Fibroblast of pulmonary artery (primary cell): ENCODE data around the gene CDKL1.
A peak's percentile ranks its signal among the peaks of the same experiment; 100 is the strongest.
"Not testable (repeated sequence)": the region's sequence is repeated elsewhere in the genome, so short reads cannot be mapped to it uniquely, and the experiment has no call there.

Source experiments
- DNase-seq: peaks from one replicate; pipeline ENCODE4 v3.0.0-alpha.2; 2010; ENCODE audit warnings: low read depth
- H3K4me3 ChIP-seq: replicated peaks from 2 replicates; pipeline ENCODE4 v1.5.1; 2011; ENCODE audit warnings: low read depth, mild to moderate bottlenecking, control low read depth, low read length, moderate library complexity
- CTCF ChIP-seq: IDR thresholded peaks from 2 replicates; pipeline ENCODE4 v1.5.1; 2011; ENCODE audit warnings: mild to moderate bottlenecking, control low read depth, low read length, inconsistent platforms; ENCODE audit errors: missing control alignments

Gene CDKL1

GRCh38 chr14:50363714-50364111 is 33.0 kb downstream of the CDKL1 start:
- peak overlapping the region; percentile 2 for H3K4me3 ChIP-seq
- no peak for TF ChIP-seq CTCF
- DNase-seq, result peak; percentile 52

GRCh38 chr14:50362764-50363713 is 33.6 kb downstream of the CDKL1 start:
- no peak for TF ChIP-seq CTCF
- no peak for DNase-seq
- H3K4me3 ChIP-seq, result peak overlapping the region; percentile 2

GRCh38 chr14:50361473-50362403 is 34.9 kb downstream of the CDKL1 start:
- not testable (repeated sequence) for DNase-seq, H3K4me3 ChIP-seq

- no peak for TF ChIP-seq CTCF
- DNase-seq, result no peak
- H3K4me3 ChIP-seq, result no peak overlapping the region
Observed at GRCh38 chr14:50360851-50361250, 35.8 kb downstream of the CDKL1 start.

- TF ChIP-seq CTCF, result no peak
- DNase-seq, result no peak
- H3K4me3 ChIP-seq, result no peak overlapping the region
Observed at GRCh38 chr14:50360093-50360492, 36.6 kb downstream of the CDKL1 start.

GRCh38 chr14:50359631-50360030 is 37.0 kb downstream of the CDKL1 start:
- H3K4me3 ChIP-seq, result no peak overlapping the region
- TF ChIP-seq CTCF, result no peak
- no peak for DNase-seq

GRCh38 chr14:50357753-50358395 is 38.8 kb downstream of the CDKL1 start:
- no peak overlapping the region for H3K4me3 ChIP-seq
- TF ChIP-seq CTCF, result no peak
- DNase-seq, result no peak
